ENCODE data around the gene LRRC8B. TPM values are rescaled to one million over a fixed set of nuclear protein-coding genes. Genes with fewer than 3 reads are reported as not detected.

LRRC8B gene
- total and polyA plus RNA-seq, 2 donors (not counting 1 experiment from before 2014, with no cell fraction given) = 0.83 to 2.8 TPM

DNA sequence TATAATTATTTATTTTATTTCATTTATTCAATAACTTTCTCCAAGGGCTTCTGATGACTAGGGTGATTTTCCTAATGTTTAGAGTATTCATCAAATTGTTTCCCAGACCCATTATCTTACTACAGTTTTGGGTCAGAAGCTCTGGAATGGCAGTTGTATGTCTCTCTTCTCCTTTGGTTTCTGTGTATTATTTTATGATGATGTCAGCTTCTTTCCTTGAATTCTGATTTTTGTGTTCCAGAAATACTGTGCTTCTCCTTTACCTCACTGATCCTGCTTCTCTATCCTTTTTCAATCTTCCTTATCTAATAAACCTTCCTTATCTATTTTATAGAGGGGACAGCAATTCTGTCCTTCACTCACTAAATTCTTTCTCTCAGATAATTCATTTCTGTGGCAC is 48.8 kb downstream of the LRRC8B start:
- H2AFZ ChIP-seq (ENCODE audit: low read length) = no peak overlapping the region
- no peaks in the 10 kb centered on the region for H3K9me3 ChIP-seq (ENCODE audit: control insufficient read depth, insufficient read depth, low read depth, low read length)
- H3K4me3 ChIP-seq (replicated peaks in 1 of 4; ENCODE audit: control extremely low read depth in 1 of 4, insufficient read depth in 1 of 4, low read depth in 3 of 4, low read length in 4 of 4) = no peak overlapping the region
- H3K79me2 ChIP-seq (ENCODE audit: control insufficient read depth, insufficient read depth, low read length) = no peaks in the 10 kb centered on the region
- no peaks in the 10 kb centered on the region for H3K36me3 ChIP-seq (ENCODE audit: control insufficient read depth, insufficient read depth, low read length)
- no peak for DNase-seq (ENCODE audit: low read depth in 2 of 2)
- H3K4me1 ChIP-seq (ENCODE audit: control insufficient read depth, extremely low read depth, insufficient read depth, low read length) = no peaks in the 10 kb centered on the region
- no peaks in the 10 kb centered on the region for H4K20me1 ChIP-seq (ENCODE audit: control insufficient read depth, extremely low read depth, insufficient read depth, low read length)
- no peak overlapping the region for H3K9ac ChIP-seq (ENCODE audit: insufficient read depth, low read length)
- H3K27ac ChIP-seq (ENCODE audit: insufficient read depth, low read length) = no peak overlapping the region
- no peak for TF ChIP-seq CTCF (conservative IDR thresholded peaks at IDR 0.05 in 1 of 2, IDR thresholded peaks at IDR 0.05 in 1 of 2; ENCODE audit: low read depth in 1 of 2, low read length in 2 of 2)
- no peak for TF ChIP-seq EZH2 (IDR thresholded peaks at IDR 0.05; ENCODE audit: low read length, missing control alignments)
- no peaks in the 10 kb centered on the region for H3K27me3 ChIP-seq (ENCODE audit: control insufficient read depth, insufficient read depth, low read length)
- no peak overlapping the region for H3K4me2 ChIP-seq (ENCODE audit: extremely low read depth, insufficient read depth, low read length)

DNA sequence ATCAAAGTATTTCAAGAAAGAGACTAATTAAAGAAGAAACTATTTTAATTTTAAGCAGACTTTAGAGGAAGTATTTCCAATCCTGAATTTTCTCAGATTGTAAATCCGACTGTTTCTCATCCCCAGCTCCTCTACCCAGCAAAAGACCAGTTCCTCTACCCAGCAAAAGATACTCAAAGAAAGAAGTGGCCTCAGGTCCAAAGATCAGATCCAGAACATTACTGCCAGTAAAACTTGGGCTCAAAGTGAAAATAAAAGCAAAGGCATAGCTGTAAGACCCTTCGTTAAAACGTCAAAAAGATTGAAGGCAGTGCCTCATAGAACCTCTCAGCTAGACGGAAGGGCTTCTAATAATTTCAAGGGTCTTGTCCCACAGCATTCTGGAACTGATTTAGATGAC is 50.0 kb downstream of the LRRC8B start:
- H3K4me1 ChIP-seq (ENCODE audit: control insufficient read depth, extremely low read depth, insufficient read depth, low read length) = no peaks in the 10 kb centered on the region
- H3K79me2 ChIP-seq (ENCODE audit: control insufficient read depth, insufficient read depth, low read length) = no peaks in the 10 kb centered on the region
- no peak for TF ChIP-seq CTCF (conservative IDR thresholded peaks at IDR 0.05 in 1 of 2, IDR thresholded peaks at IDR 0.05 in 1 of 2; ENCODE audit: low read depth in 1 of 2, low read length in 2 of 2)
- TF ChIP-seq EZH2 (IDR thresholded peaks at IDR 0.05; ENCODE audit: low read length, missing control alignments) = no peak
- no peaks in the 10 kb centered on the region for H3K36me3 ChIP-seq (ENCODE audit: control insufficient read depth, insufficient read depth, low read length)
- H3K4me2 ChIP-seq (ENCODE audit: extremely low read depth, insufficient read depth, low read length) = no peak overlapping the region
- no peaks in the 10 kb centered on the region for H3K27me3 ChIP-seq (ENCODE audit: control insufficient read depth, insufficient read depth, low read length)
- no peaks in the 10 kb centered on the region for H4K20me1 ChIP-seq (ENCODE audit: control insufficient read depth, extremely low read depth, insufficient read depth, low read length)
- no peak overlapping the region for H3K9ac ChIP-seq (ENCODE audit: insufficient read depth, low read length)
- H2AFZ ChIP-seq (ENCODE audit: low read length) = no peak overlapping the region
- H3K27ac ChIP-seq (ENCODE audit: insufficient read depth, low read length) = no peak overlapping the region
- no peaks in the 10 kb centered on the region for H3K9me3 ChIP-seq (ENCODE audit: control insufficient read depth, insufficient read depth, low read depth, low read length)
- no peak overlapping the region for H3K4me3 ChIP-seq (replicated peaks in 1 of 4; ENCODE audit: control extremely low read depth in 1 of 4, insufficient read depth in 1 of 4, low read depth in 3 of 4, low read length in 4 of 4)
- no peak for DNase-seq (ENCODE audit: low read depth in 2 of 2)

DNA sequence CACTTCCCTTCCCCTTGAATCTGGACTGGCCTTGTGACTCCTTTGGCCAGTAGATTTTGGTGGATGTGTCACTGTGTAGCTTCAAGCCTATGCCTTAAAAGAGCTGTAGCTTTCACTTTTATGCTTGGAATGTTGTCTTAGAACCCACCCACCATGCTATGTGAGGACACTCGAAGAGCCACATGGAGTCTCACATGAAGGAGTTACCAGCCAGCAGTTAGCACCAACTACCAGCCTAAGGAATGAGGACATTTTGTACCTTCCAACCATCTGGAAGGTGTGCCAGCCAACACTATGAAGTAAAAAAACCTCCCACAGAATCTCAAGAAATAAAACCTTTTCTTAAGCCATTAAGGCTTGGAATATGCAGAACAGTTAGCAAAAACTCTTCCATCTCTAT is 50.6 kb downstream of the LRRC8B start:
- no peaks in the 10 kb centered on the region for H3K79me2 ChIP-seq (ENCODE audit: control insufficient read depth, insufficient read depth, low read length)
- no peaks in the 10 kb centered on the region for H4K20me1 ChIP-seq (ENCODE audit: control insufficient read depth, extremely low read depth, insufficient read depth, low read length)
- no peak for TF ChIP-seq EZH2 (IDR thresholded peaks at IDR 0.05; ENCODE audit: low read length, missing control alignments)
- no peak for TF ChIP-seq CTCF (conservative IDR thresholded peaks at IDR 0.05 in 1 of 2, IDR thresholded peaks at IDR 0.05 in 1 of 2; ENCODE audit: low read depth in 1 of 2, low read length in 2 of 2)
- H3K4me1 ChIP-seq (ENCODE audit: control insufficient read depth, extremely low read depth, insufficient read depth, low read length) = no peaks in the 10 kb centered on the region
- no peaks in the 10 kb centered on the region for H3K9me3 ChIP-seq (ENCODE audit: control insufficient read depth, insufficient read depth, low read depth, low read length)
- H3K9ac ChIP-seq (ENCODE audit: insufficient read depth, low read length) = no peak overlapping the region
- no peak overlapping the region for H3K4me2 ChIP-seq (ENCODE audit: extremely low read depth, insufficient read depth, low read length)
- no peak overlapping the region for H3K4me3 ChIP-seq (replicated peaks in 1 of 4; ENCODE audit: control extremely low read depth in 1 of 4, insufficient read depth in 1 of 4, low read depth in 3 of 4, low read length in 4 of 4)
- DNase-seq (ENCODE audit: low read depth in 2 of 2) = no peak
- no peaks in the 10 kb centered on the region for H3K36me3 ChIP-seq (ENCODE audit: control insufficient read depth, insufficient read depth, low read length)
- H2AFZ ChIP-seq (ENCODE audit: low read length) = no peak overlapping the region
- H3K27me3 ChIP-seq (ENCODE audit: control insufficient read depth, insufficient read depth, low read length) = no peaks in the 10 kb centered on the region
- H3K27ac ChIP-seq (ENCODE audit: insufficient read depth, low read length) = no peak overlapping the region

Data from fibroblast of lung (primary cell).